OCI-M2 (cell line): Measurements from ENCODE around the gene IP6K2.

Source experiments
- DNase-seq: peaks from one replicate; lab custom pipeline; 2025; ENCODE audit not compliant: unreplicated experiment; lab: John Stamatoyannopoulos, UW

The IP6K2 gene

GRCh38 chr3:48692551-48692950 lies 24.5 kb downstream of the IP6K2 start:
- no peak for DNase-seq

GRCh38 chr3:48690846-48691458 lies 26.1 kb downstream of the IP6K2 start:
- no peak for DNase-seq

GRCh38 chr3:48689384-48689783 lies 27.6 kb downstream of the IP6K2 start:
- DNase-seq, result no peak

GRCh38 chr3:48688737-48689075 lies 28.3 kb downstream of the IP6K2 start:
- no peak for DNase-seq

GRCh38 chr3:48688032-48688736 lies 28.8 kb downstream of the IP6K2 start:
- DNase-seq, result no peak

GRCh38 chr3:48687220-48687678 lies 29.8 kb downstream of the IP6K2 start:
- DNase-seq, result no peak

GRCh38 chr3:48686538-48687219 lies 30.3 kb downstream of the IP6K2 start:
- DNase-seq, result no peak

- DNase-seq, result peak; percentile 21
These were observed 31.2 kb downstream of the IP6K2 start, which contains the start of gene NCKIPSD for GRCh38 chr3:48685603-48686511. Gene NCKIPSD (minus strand): TSS chr3:48685915. CDS start chr3:48685807, 108 bp downstream.

- no peak for DNase-seq
These were observed 31.8 kb downstream of the IP6K2 start for GRCh38 chr3:48685293-48685602.

GRCh38 chr3:48684480-48685143 lies 32.4 kb downstream of the IP6K2 start:
- DNase-seq, result no peak

GRCh38 chr3:48684054-48684349 lies 33.0 kb downstream of the IP6K2 start:
- DNase-seq, result no peak

GRCh38 chr3:48682786-48683185 lies 34.2 kb downstream of the IP6K2 start:
- DNase-seq, result no peak

GRCh38 chr3:48681974-48682610 lies 34.9 kb downstream of the IP6K2 start:
- DNase-seq, result no peak

GRCh38 chr3:48681541-48681880 lies 35.5 kb downstream of the IP6K2 start:
- no peak for DNase-seq

GRCh38 chr3:48680811-48681540 lies 36.0 kb downstream of the IP6K2 start:
- no peak for DNase-seq

- DNase-seq, result no peak
These were observed 37.3 kb downstream of the IP6K2 start for GRCh38 chr3:48679411-48680391.

GRCh38 chr3:48678566-48679380 lies 38.2 kb downstream of the IP6K2 start:
- DNase-seq, result no peak

GRCh38 chr3:48678056-48678455 lies 39.0 kb downstream of the IP6K2 start:
- DNase-seq, result no peak
